HG03571 (cell line): ENCODE measurements around the gene MARCHF4.
"Not testable (repeated sequence)": the region's sequence is repeated elsewhere in the genome, so short reads cannot be mapped to it uniquely, and the experiment has no call there.

Source experiments
- ATAC-seq: cut with Tn5 transposase; IDR thresholded peaks from one replicate; pipeline ENCODE4 v1.9.1; 2021; ENCODE audit not compliant: unreplicated experiment

MARCHF4 gene

DNA sequence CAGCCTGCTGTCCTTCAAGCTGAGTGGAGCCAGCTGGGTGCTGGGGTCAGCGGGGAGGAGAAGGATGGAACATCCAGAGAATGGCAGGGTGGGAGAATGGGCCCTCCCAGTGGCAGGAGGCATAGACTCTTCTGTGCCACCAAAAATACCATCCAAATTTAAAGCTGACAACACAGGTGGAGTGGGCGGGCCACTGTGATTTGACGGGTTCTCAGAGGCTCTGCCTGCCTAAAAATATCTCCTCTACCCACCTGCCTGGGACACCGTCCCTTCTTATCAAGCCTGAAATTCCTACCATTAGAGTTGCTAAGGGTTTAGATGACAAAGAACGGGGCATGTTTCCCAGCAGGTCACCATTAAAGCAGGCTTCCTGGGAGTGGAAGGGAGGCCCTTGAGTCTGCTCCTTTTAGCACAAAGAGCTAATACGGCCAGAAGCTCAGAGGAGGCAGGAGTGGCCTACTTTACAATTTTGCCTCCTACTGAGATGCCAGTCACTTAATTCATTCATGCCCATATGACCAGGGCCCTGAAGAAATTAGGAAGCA lies 19.8 kb upstream of the MARCHF4 start:
- no peak for ATAC-seq

DNA sequence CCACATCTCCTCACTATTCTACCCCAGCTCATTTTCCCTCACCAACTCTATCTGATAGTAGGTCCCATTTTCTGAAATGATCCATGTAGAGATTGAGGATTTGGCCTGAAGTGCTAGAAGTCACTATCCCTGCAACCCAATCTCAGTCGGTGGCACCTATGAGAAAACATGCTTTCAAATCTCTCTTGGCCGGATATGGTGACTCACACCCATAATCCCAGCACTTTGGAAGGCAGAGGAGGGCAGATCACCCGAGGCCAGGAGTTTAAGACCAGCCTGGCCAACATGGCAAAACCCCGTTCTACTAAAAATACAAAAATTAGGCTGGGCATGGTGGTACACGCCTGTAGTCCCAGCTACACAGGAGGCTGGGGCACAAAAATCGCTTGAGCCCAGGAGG lies 19.1 kb upstream of the MARCHF4 start:
- ATAC-seq: no peak

DNA sequence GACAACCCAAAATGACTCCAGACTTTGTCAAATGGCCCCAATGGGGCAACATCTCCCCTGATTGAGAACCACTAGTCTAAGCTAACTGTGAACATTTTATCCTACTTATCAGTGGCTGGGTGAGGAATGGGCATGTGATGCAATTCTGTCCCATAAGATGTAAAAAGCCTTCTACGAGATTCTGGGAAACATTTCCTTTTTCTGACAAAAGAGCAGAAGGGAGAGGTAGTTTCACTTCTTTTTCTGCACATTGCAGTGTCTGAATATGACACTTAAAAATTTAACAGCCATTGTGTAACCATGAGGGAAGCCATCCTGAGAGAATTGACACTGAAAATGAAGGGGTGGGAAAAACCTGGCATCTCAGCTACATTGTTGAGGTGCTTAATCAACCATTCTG lies 17.3 kb upstream of the MARCHF4 start:
- no peak for ATAC-seq

DNA sequence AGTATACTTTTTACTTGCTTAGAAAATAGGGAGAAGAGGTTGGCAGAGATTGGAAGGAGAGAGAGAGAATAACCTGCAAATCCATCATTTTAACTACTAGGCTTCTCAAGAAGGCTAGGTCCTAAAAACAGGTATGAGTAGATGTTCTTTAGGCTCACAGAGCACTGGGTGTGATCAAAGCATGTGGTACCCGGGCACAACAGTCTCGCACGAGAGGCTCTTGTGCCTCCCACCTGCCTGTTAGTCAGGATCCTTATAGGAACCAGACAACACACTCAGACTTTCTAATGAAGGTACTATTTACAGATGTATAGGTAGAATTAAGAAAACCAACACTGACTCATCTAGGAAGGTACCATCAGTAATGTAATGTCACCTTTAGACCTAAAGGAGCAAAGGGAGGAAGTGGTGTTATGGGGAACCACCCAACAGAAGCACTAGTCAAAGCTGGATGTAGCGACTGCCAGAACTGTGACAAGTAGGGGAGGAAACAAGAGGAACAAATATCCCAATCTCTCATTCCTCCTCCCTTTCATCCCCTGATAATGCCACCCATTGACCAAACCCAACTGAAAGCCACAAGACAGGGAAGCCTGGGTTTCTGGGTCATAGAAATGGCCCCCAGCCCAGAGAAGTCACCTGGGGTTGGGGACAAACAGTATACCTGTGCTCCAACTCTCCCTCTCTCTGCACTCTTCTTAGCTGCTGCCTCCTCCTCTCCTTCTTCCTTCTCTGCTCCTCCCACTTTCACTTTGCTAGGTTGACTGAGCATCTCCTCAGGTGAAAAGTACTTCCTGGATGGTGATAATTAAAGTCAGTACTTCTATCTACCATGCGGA lies 16.0 kb upstream of the MARCHF4 start:
- ATAC-seq: peak; percentile 72

DNA sequence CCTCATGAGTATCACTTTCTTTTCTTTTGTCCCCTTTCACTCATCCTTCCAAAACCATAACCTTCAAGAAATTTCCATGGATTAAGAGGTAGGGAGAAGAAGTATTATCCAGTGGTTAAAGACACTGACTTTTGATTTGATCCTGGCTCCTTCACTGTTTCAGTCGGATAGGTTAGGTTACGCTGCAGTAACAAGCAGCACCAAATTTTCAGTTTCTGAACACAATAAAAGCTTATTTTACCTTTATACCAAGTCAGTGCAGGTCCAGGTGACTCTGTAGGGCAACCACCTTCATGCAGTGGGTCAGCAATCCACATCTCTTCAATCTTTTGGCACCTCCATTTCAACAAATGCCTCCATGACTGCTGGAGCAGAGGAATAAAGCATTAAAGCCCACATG lies 15.0 kb upstream of the MARCHF4 start:
- no peak for ATAC-seq

DNA sequence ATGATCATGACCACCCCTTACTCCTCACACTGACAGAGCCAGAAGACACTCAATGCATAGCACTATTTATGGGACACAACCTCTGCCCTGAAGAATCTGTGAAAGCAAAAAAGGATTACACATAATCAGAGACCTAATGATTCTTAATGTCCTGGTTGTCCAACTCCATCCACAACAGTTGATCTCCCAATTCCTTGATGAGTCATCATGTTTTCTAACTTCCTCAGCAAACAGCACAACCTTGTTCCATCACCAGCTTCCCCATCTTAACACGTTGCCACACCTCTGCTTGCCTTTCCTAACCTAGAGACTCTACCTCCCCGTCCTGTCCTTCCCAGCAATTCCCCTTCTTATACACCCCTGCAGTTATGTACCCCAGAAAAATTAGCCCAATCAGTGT lies 13.2 kb upstream of the MARCHF4 start:
- no peak for ATAC-seq

DNA sequence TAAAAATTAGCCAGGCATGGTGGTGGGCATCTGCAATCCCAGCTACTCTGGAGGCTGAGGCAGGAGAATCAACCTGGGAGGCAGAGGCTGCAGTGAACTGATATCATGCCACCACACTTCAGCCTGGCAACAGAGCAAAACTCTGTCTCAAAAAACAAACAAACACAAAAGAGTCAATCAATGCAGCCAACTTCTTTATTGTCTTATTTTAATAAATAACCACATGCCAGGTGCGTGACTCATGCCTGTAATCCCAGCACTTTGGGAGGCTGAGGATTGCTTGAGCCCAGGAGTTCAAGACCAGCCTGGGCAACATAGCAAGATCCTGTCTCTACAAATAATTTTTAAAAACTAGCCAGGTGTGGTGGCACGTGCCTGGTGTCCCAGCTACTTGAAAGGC lies 12.1 kb upstream of the MARCHF4 start:
- not testable (repeated sequence) for ATAC-seq

DNA sequence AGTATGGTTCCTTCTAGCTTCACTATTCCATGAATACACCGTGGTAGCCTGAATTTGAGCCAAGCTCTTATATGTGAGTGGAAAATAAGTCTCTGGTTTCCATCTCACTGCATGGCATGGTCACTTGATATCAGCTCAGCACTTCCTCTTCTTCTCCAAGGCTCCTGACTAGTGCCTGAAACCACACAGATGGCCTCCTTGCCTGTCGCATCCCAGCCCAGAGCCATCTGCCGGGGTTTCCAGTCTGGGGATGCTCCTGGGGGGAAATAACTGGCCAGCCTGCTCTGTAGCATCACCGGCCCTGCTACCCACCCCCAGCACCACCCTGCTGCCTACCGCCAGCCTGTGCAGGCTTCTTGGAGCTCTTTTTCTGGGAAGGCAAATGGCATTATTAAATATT lies 7.7 kb upstream of the MARCHF4 start:
- no peak for ATAC-seq

DNA sequence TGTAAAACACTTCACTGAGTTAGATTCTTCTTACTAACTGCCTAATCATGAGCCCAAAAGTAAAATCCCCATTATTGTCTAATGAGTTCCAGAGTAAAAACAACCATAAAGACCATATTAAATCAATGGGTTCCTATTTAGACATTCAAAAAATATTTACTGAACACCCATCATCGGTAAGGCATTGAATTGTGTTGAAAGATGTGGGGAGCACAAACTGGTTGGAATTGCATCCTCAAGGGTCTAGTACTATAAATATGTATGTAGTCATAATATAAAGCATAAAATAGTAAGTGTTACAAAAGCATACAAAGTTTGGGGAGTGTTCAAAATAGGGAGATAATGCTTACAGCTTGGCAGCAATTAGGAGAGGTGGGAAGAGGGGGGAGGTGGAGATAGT lies 3.0 kb upstream of the MARCHF4 start:
- no peak for ATAC-seq

DNA sequence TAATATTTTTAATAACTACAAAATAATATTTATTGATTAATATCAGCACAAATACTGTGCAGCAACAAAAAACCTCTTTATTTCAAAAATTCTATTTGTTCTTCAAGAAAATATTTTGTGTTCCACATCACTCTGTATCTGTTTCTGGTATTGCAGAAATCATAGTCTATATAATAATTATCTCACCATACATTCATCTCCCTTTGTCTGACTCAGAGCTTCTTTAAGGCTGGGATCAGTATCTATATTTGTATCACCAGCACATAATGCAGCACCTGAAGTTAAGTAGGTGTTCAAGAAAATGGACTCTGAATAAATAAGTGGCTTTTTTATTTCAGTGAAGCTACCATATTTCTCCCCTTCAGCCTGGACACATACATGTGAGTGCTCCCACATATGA lies 1.6 kb upstream of the MARCHF4 start:
- no peak for ATAC-seq

DNA sequence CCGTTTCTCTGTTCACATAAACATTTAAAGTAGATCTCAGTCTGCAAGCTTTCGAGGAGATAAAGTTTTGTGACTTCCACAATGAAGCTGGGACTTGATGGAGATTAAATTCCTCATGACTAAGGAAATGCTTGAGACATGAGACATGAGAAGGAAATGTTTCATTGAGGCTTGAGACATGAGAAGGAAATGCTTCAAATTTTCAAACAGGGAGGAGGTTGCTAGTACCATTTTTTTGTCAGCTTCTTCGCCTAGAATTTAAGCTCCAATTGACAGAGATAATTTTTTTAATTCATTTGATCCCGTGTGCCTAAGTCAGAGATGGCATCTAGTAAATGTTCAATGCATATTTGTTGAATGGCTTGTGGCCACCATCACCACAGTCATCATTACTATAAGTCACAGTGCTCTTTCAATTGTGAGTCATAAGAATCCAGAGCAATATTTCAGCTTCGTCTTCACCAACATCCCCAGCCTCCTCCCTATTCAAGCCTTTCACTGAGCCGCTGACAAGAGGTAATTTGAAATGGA lies 543 bp upstream of the MARCHF4 start:
- no peak for ATAC-seq

DNA sequence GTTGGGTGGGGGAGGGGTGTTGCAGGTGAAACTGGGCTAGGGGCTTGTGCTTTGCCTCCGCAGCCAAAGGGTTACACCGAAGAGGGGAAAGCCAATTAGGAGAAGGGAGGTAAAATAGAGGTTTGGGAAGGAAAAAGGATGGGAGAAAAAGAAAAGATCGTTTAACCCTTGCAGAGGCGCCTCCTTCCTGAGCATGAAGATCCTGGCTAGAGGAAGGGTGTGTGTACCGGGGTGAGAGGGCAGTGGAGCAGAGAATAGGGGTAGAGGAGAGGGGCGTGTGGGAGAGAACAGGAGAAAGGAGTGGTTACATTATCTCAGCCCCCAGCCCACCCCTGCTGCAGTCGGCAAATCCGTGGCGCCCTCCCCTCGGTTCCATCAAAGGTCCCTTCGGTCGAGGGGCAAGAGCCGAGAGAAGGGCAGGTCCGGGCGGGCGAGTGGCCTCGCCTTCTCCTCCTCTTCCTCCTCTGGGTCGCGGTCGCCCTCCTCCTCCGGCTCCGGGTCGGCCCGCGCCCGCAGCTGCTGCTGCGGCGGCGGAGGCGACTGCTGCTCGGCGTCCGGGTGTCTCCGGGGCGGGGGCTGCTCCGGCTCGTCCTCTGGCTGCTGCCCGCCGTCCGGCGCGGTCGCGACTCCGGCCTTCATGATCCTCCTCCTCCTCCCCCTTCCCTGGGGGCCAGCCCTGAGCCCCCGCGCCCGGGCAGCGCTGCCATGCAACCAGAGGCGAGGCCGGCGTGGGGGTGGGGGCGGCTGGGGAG lies 1.1 kb downstream of the MARCHF4 start:
- ATAC-seq: no peak

DNA sequence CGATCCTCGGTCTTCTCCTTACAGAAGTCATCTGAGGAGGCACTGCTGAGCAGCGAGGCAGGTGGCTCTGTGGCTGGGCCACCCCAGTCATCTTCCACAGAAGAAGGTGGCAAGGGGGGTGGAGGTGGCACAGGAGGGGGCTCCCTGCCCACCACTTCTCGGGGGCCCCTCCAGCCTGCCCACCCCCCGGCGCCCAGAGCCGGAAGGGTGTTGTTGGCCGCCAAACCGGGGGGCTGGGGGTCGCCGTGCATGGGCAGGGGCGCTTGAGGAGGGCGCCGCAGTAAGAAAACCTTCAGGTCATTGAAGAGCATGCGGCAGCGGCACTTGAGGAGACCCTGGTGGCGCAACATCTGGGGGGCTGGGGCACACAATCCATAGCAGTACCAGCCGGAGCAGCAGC lies 2.5 kb downstream of the MARCHF4 start:
- ATAC-seq: no peak

DNA sequence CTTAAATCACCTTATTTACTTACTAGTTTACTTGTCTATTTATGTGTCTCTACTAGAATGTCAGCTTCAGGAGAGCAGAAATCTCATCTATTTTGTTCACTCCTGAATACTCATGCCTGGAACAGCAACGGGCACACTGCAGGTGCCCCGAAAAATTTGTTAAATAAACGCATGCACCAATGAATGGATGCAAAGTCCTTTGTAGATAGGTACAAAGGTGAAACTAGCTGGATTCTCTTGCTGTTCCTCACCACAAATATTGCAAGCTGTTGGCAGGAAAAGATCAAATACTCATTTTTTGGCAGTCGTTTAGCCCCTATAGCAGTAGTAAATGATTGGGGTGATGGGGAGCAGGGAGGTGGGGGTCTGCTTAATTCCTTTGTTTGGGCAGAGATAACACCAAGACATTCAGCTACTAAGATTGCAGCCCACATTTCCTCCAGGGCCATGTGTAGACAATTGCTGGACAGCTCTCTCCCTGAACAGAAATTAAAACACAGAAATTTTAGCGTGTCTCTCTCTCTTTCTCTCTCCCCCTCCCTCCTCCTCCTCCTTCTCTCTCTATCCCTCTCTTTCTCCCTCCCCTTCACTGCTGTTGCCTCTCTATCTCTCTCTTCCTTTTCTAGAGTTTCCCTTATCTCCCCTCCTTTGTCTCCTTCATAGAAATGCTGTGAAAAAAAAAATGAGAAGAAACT lies 5.4 kb downstream of the MARCHF4 start:
- no peak for ATAC-seq

DNA sequence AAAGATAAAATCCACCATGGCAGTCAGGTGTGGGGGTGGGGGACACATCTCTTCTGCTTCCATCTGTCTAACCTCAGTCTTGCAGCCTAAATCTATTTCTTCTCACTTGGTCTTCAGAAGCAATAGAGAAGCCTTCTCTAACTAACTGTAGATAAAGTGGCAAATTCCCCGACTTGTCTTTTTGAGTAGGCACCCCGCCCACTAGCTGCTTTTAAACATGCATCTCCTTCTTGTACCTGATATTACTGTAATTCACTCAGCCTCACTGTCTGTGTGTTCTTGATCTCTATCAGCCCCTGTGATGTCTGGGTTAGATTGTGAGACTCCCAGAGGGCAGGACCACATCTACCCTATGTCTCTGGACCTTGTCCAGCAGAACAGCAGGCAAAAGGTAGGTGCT lies 6.8 kb downstream of the MARCHF4 start:
- no peak for ATAC-seq

DNA sequence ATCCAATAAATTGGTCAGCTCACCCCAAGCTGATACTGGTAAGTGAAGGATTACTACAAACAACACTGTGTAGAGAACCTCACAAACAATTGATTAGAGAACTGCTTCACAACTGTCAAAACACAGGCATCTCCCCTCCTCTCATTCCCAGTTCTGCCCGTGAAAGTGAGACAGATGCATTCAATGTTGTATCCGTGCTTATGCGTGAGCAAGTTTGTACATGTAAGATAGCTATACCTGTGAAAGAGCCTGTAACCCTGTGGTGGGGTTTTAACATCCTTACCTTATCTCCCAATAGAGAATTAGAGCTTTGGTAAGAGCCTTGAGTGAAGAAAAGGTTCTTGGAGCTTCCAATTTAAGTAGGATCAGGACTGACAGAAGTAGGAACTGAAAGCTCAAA lies 9.1 kb downstream of the MARCHF4 start:
- no peak for ATAC-seq

DNA sequence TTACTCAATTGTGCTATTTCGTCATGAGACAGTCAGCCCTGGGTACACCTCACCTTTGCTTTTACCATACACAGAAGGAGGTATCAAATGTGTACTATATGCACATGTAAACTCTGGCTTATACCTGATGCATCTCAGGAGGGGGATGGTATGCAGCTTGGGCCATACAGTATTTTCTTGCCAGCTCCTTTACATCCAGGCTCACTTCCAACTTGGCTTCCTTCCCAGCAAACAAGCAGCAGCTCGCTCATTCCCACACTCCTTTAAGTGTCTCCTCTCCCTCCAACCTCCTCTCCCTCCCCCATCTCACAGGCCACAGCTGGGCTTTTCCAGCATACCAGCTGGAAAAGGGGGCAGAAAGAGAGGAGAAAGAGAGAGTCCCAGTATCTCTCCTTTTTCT lies 9.6 kb downstream of the MARCHF4 start:
- ATAC-seq: no peak

DNA sequence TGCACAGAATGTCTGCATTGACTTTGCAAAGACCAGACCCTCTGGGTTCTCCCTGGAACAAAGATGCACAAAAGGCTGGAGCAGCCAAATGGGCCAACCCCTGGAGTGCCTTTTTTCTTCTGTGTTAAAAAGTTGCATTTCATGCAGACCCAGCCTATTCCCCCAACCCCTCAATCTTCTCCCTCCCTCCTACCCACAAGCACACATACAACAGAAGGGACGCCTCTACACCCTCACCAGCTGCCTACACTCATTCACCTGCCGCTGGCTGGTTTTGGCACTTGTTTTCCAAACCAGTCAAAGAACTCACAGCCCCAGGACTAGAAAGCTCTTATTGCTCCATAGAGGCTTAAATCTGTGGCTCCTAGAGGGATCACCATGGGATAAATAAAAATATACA lies 16.6 kb downstream of the MARCHF4 start:
- no peak for ATAC-seq

DNA sequence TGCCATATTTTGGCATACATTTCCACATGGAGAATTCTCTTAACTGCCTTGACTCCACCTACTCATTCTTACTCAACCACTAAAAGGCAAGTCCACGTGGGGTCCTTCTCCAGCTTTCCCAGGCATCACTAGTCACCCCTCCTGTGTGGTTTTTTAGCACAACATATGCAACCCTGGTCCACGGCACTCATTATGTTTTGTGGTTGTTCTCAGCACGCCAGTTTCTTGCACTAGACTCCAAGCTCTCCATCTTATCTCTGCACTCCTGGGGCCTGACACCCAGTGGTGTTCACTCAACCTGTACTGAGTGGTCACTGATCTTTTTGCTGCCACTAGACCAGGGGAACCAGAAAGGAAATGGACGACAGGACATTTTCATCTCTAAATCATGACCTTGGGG lies 18.0 kb downstream of the MARCHF4 start:
- no peak for ATAC-seq

DNA sequence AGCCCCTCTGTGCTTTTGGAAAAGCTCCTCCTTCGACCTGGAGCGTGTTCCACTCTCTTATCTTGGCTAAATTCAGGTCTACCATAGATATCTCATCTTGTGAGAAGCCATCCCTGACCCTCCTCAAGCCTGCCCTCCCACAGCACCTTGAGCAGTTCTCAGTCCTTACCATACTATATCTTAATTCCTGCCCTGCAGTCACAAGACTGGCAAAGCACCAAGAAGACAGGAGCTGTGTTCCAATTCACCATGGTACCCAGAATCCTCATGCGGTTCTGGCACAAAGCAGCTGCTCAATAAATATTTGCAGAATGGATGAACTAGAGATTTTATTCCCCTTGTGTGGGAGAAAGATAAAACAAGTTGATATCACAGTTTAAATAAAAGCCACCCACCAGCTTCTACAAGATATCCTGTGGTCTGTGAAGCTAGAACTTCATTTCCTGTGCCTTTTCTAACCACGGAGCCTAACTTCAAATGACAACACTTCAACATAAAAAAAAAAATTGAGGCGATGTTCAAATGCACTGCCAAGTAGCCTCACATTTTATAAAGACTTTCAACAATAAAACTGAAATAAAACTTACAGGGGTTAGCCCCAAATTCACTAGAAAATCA lies 19.5 kb downstream of the MARCHF4 start:
- no peak for ATAC-seq
